Sigmoid colon (tissue), 4 donors: Measurements from ENCODE around the gene TULP1.

Experiments
- CTCF ChIP-seq, 4 experiments: fragments of 450-650 bp in 3 of 4; fragments of 200-600 bp in 1 of 4; IDR thresholded peaks; one replicate each; pipeline ENCODE4 v1.5.1; 2016 to 2019; ENCODE audit warnings: antibody characterized with exemption in 4 of 4, mild to moderate bottlenecking in 3 of 4, moderate library complexity in 2 of 4
- POLR2A ChIP-seq, 2 donors: fragments of 450-650 bp; IDR thresholded peaks; one replicate each; pipeline ENCODE4 v1.6.1; 2016; ENCODE audit warnings: antibody characterized with exemption in 2 of 2, mild to moderate bottlenecking in 2 of 2, moderate library complexity in 2 of 2
- POLR2AphosphoS5 ChIP-seq, 4 donors: sonication (generic); formaldehyde crosslinking; IDR thresholded peaks; one replicate each; pipeline ENCODE4 v1.6.1; 2017; ENCODE audit warnings: antibody characterized with exemption in 4 of 4

GRCh38 chr6:35512006-35512405 lies 690 bp downstream of the TULP1 start:
- TF ChIP-seq CTCF (IDR thresholded peaks at IDR 0.05): no peak
- TF ChIP-seq POLR2A (IDR thresholded peaks at IDR 0.05): no peak
- no peak for TF ChIP-seq POLR2AphosphoS5 (IDR thresholded peaks at IDR 0.05)
